HepG2 (cell line): ENCODE results near the gene OTUD4. TPM values are rescaled to one million over a fixed set of nuclear protein-coding genes. Genes with fewer than 3 reads are reported as not detected.

Source experiments
- CBFB ChIP-seq: sonication (generic); formaldehyde crosslinking; IDR thresholded peaks from 2 replicates; pipeline ENCODE4 v1.4.0; 2020; ENCODE audit warnings: missing genetic modification reagents
- CREM ChIP-seq, 2 experiments: sonication (generic) in 1 of 2; formaldehyde crosslinking in 1 of 2; IDR thresholded peaks; 2 replicates each; pipeline versions ENCODE4 v1.4.0 to v1.6.1; 2016 to 2020; ENCODE audit warnings: antibody characterized with exemption in 1 of 2, mild to moderate bottlenecking in 1 of 2, missing genetic modification reagents in 1 of 2
- ESRRA ChIP-seq: sonication (generic); formaldehyde crosslinking; IDR thresholded peaks from 2 replicates; pipeline ENCODE4 v1.5.1; 2020; ENCODE audit warnings: mild to moderate bottlenecking, low read depth, missing genetic modification reagents
- FOSL2 ChIP-seq: sonication (generic); formaldehyde crosslinking; IDR thresholded peaks from 2 replicates; pipeline ENCODE4 v1.4.0; 2020; ENCODE audit warnings: missing genetic modification reagents
- FOXC1 ChIP-seq: sonication (generic); formaldehyde crosslinking; IDR thresholded peaks from 2 replicates; pipeline ENCODE4 v1.8.0; 2022; ENCODE audit warnings: mild to moderate bottlenecking, missing genetic modification reagents, borderline replicate concordance
- IKZF4 ChIP-seq: sonication (generic); formaldehyde crosslinking; IDR thresholded peaks from 2 replicates; pipeline ENCODE4 v1.5.1; 2020; ENCODE audit warnings: borderline replicate concordance, mild to moderate bottlenecking, low read depth, missing genetic modification reagents; ENCODE audit errors: not compliant biosample characterization
- KLF16 ChIP-seq, 2 experiments: sonication (generic) in 1 of 2; formaldehyde crosslinking in 1 of 2; IDR thresholded peaks; 2 replicates each; pipeline versions ENCODE4 v1.6.1 to v1.8.0; 2016 to 2023; ENCODE audit warnings: missing genetic modification reagents in 2 of 2, missing compliant biosample characterization in 1 of 2
- MXI1 ChIP-seq: IDR thresholded peaks from 3 replicates; pipeline ENCODE4 v1.6.1; 2012; ENCODE audit warnings: low read depth, low read length, inconsistent platforms, borderline replicate concordance
- MYC ChIP-seq: sonication (generic); formaldehyde crosslinking; IDR thresholded peaks from 2 replicates; pipeline ENCODE4 v1.9.0; 2021; ENCODE audit warnings: missing genetic modification reagents, borderline replicate concordance
- PHF8 ChIP-seq: sonication (generic); formaldehyde crosslinking; IDR thresholded peaks from 2 replicates; pipeline ENCODE4 v1.5.0; 2020; ENCODE audit warnings: missing genetic modification reagents
- REL ChIP-seq: sonication (generic); formaldehyde crosslinking; conservative IDR thresholded peaks from 2 replicates; pipeline ENCODE4 v1.8.0; 2022; ENCODE audit warnings: mild to moderate bottlenecking, missing genetic modification reagents, moderate library complexity
- SATB2 ChIP-seq: sonication (generic); formaldehyde crosslinking; IDR thresholded peaks from 2 replicates; pipeline ENCODE4 v1.5.0; 2020; ENCODE audit warnings: missing genetic modification reagents
- TOPORS ChIP-seq: sonication (generic); formaldehyde crosslinking; IDR thresholded peaks from 2 replicates; pipeline ENCODE4 v1.8.0; 2023; ENCODE audit warnings: mild to moderate bottlenecking, missing genetic modification reagents
- YY1 ChIP-seq: IDR thresholded peaks from 2 replicates; pipeline ENCODE4 v1.6.1; 2011; ENCODE audit warnings: low read length, low read depth, moderate library complexity, mild to moderate bottlenecking; ENCODE audit not compliant: insufficient read depth, insufficient replicate concordance
- ZC3H13 ChIP-seq: sonication (generic); formaldehyde crosslinking; IDR thresholded peaks from 2 replicates; pipeline ENCODE4 v1.8.1; 2023; ENCODE audit warnings: mild to moderate bottlenecking, missing genetic modification reagents, moderate library complexity
- ZFP36L1 ChIP-seq: sonication (generic); formaldehyde crosslinking; IDR thresholded peaks from 2 replicates; pipeline ENCODE4 v1.8.0; 2022; ENCODE audit warnings: mild to moderate bottlenecking, missing genetic modification reagents, moderate library complexity
- ZNF160 ChIP-seq: sonication (generic); formaldehyde crosslinking; IDR thresholded peaks from 2 replicates; pipeline ENCODE4 v1.8.0; 2022; ENCODE audit warnings: mild to moderate bottlenecking, inconsistent platforms, missing genetic modification reagents
- ZNF234 ChIP-seq: sonication (generic); formaldehyde crosslinking; conservative IDR thresholded peaks from 2 replicates; pipeline ENCODE4 v1.5.1; 2020; ENCODE audit warnings: mild to moderate bottlenecking, missing genetic modification reagents
- ZNF264 ChIP-seq: sonication (generic); formaldehyde crosslinking; IDR thresholded peaks from 2 replicates; pipeline ENCODE4 v1.4.0; 2020; ENCODE audit warnings: missing genetic modification reagents
- ZNF432 ChIP-seq: sonication (generic); formaldehyde crosslinking; IDR thresholded peaks from 2 replicates; pipeline ENCODE4 v1.5.0; 2020; ENCODE audit warnings: missing genetic modification reagents, mild to moderate bottlenecking, borderline replicate concordance
- ZNF563 ChIP-seq: sonication (generic); formaldehyde crosslinking; IDR thresholded peaks from 2 replicates; pipeline ENCODE4 v1.8.0; 2022; ENCODE audit warnings: mild to moderate bottlenecking, moderate library complexity, missing genetic modification reagents
- ZNF567 ChIP-seq: sonication (generic); formaldehyde crosslinking; IDR thresholded peaks from 2 replicates; pipeline ENCODE4 v1.8.1; 2023; ENCODE audit warnings: mild to moderate bottlenecking, missing genetic modification reagents, borderline replicate concordance
- ZNF776 ChIP-seq: sonication (generic); formaldehyde crosslinking; IDR thresholded peaks from 2 replicates; pipeline ENCODE4 v1.4.0; 2020; ENCODE audit warnings: mild to moderate bottlenecking, missing genetic modification reagents
- polyA plus RNA-seq, 8 experiments: library from polyadenylated mRNA; depleted of rRNA in 3 of 8; stranded (reverse) in 7 of 8; unstranded in 1 of 8; fragments of >200 nt; fragmentation: Illumina TruSeq in 4 of 8; extraction: Trizol in 4 of 8; gene quantifications; 2 replicates each; pipeline versions ENCODE4 v1.2.1 to v1.2.3, GENCODE V29; 2011 to 2016; ENCODE audit warnings: low read depth in 4 of 8, missing spikeins in 1 of 8, mixed read lengths in 1 of 8; ENCODE audit not compliant: insufficient read depth in 1 of 8
- total RNA-seq, 5 experiments: library from RNA; depleted of rRNA; stranded (reverse); fragments of >200 nt; fragmentation: Illumina TruSeq; extraction: Trizol; gene quantifications; 2 replicates each; pipeline ENCODE4 v1.2.3, GENCODE V29; 2016; ENCODE audit warnings: low read depth in 1 of 5
- TF ChIP-seq, protein P1 (sequence below): sonication (generic); formaldehyde crosslinking; IDR thresholded peaks from 2 replicates; pipeline ENCODE4 v1.5.0; 2020; ENCODE audit warnings: mild to moderate bottlenecking, missing genetic modification reagents, borderline replicate concordance
- TF ChIP-seq, protein P2 (sequence below): sonication (generic); formaldehyde crosslinking; IDR thresholded peaks from 2 replicates; pipeline ENCODE4 v1.5.0; 2020; ENCODE audit warnings: missing genetic modification reagents
- TF ChIP-seq, protein P3 (sequence below): sonication (generic); formaldehyde crosslinking; IDR thresholded peaks from 2 replicates; pipeline ENCODE4 v1.8.1; 2023; ENCODE audit warnings: mild to moderate bottlenecking, missing genetic modification reagents
- TF ChIP-seq, protein P4 (sequence below): sonication (generic); formaldehyde crosslinking; IDR thresholded peaks from 2 replicates; pipeline ENCODE4 v1.8.1; 2022; ENCODE audit warnings: mild to moderate bottlenecking, missing genetic modification reagents

The OTUD4 gene
- total and polyA plus RNA-seq, 2 of the 13 experiments (the other 11 are each of a cell fraction or from before 2014, with no cell fraction given), result 16.1 to 18.0 TPM

DNA sequence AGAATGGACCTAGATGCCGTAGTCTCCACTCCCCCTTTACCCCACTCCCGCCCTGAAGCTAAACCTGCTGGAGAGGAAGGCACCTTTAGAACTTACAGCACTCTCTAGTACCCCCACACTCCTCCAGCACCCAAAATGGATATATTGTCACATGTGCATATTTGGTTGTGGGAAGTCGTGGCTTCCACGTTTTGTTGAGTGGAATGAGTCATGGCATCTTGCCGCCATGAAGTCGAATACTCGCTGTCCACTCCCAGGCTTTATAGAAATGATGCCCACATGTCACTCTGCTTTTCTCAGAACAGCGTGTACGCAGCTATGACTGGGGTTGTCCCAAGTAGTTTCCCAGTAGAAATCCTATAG, 81.7 kb downstream of the OTUD4 start (continued):
- TF ChIP-seq CBFB (CRISPR knock-in tag) (no peak), CREM (IDR thresholded peaks at IDR 0.05) (no peak), CREM (CRISPR knock-in tag; IDR thresholded peaks at IDR 0.05) (no peak), ZNF234 (CRISPR knock-in tag) (no peak), ZNF563 (CRISPR knock-in tag) (no peak), ESRRA (CRISPR knock-in tag) (no peak), REL (CRISPR knock-in tag) (no peak), ZFP36L1 (CRISPR knock-in tag) (no peak), PHF8 (CRISPR knock-in tag) (no peak), IKZF4 (CRISPR knock-in tag) (no peak), ZC3H13 (CRISPR knock-in tag) (no peak), SATB2 (CRISPR knock-in tag) (no peak), ZNF776 (no peak), FOSL2 (CRISPR knock-in tag) (peak; percentile 76), ZNF264 (CRISPR knock-in tag) (no peak), ZNF160 (CRISPR knock-in tag) (no peak), MYC (CRISPR knock-in tag) (no peak), FOXC1 (CRISPR knock-in tag) (no peak), ZNF567 (no peak), TOPORS (CRISPR knock-in tag) (0 out of 2 replicates have a peak, but pooled peaks have one; percentile 9), MXI1 (peak; percentile 63; the same call in 2 of the 3 replicates), KLF16 (CRISPR knock-in tag; IDR thresholded peaks at IDR 0.05) (0 out of 4 replicates have a peak, but pooled peaks of 1 of the 2 experiments have one; percentile 5), YY1 (peak; percentile 18), ZNF432 (CRISPR knock-in tag) (no peak)
- TF ChIP-seq, protein P1, sequence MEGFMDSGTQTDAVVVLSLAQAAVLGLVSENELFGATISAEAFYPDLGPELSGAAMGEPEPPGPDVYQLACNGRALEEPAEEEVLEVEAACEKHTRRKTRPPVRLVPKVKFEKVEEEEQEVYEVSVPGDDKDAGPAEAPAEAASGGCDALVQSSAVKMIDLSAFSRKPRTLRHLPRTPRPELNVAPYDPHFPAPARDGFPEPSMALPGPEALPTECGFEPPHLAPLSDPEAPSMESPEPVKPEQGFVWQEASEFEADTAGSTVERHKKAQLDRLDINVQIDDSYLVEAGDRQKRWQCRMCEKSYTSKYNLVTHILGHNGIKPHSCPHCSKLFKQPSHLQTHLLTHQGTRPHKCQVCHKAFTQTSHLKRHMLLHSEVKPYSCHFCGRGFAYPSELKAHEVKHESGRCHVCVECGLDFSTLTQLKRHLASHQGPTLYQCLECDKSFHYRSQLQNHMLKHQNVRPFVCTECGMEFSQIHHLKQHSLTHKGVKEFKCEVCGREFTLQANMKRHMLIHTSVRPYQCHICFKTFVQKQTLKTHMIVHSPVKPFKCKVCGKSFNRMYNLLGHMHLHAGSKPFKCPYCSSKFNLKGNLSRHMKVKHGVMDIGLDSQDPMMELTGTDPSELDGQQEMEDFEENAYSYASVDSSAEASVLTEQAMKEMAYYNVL, result no peak
- TF ChIP-seq, protein P2, sequence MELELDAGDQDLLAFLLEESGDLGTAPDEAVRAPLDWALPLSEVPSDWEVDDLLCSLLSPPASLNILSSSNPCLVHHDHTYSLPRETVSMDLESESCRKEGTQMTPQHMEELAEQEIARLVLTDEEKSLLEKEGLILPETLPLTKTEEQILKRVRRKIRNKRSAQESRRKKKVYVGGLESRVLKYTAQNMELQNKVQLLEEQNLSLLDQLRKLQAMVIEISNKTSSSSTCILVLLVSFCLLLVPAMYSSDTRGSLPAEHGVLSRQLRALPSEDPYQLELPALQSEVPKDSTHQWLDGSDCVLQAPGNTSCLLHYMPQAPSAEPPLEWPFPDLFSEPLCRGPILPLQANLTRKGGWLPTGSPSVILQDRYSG (CRISPR knock-in tag), result no peak
- TF ChIP-seq, protein P3, sequence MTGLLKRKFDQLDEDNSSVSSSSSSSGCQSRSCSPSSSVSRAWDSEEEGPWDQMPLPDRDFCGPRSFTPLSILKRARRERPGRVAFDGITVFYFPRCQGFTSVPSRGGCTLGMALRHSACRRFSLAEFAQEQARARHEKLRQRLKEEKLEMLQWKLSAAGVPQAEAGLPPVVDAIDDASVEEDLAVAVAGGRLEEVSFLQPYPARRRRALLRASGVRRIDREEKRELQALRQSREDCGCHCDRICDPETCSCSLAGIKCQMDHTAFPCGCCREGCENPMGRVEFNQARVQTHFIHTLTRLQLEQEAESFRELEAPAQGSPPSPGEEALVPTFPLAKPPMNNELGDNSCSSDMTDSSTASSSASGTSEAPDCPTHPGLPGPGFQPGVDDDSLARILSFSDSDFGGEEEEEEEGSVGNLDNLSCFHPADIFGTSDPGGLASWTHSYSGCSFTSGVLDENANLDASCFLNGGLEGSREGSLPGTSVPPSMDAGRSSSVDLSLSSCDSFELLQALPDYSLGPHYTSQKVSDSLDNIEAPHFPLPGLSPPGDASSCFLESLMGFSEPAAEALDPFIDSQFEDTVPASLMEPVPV, result no peak
- TF ChIP-seq, protein P4, sequence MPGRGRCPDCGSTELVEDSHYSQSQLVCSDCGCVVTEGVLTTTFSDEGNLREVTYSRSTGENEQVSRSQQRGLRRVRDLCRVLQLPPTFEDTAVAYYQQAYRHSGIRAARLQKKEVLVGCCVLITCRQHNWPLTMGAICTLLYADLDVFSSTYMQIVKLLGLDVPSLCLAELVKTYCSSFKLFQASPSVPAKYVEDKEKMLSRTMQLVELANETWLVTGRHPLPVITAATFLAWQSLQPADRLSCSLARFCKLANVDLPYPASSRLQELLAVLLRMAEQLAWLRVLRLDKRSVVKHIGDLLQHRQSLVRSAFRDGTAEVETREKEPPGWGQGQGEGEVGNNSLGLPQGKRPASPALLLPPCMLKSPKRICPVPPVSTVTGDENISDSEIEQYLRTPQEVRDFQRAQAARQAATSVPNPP (CRISPR knock-in tag), result no peak
